HepG2 (cell line): ENCODE data around the gene ZNF687. TPM values are rescaled to one million over a fixed set of nuclear protein-coding genes. Genes with fewer than 3 reads are reported as not detected.

ENCODE experiments used
- CEBPG ChIP-seq: IDR thresholded peaks from 2 replicates; pipeline ENCODE4 v1.6.1; 2016
- IRF2 ChIP-seq: IDR thresholded peaks from 2 replicates; pipeline ENCODE4 v1.6.1; 2018; ENCODE audit warnings: missing genetic modification reagents, missing compliant biosample characterization
- PAF1 ChIP-seq: IDR thresholded peaks from 2 replicates; pipeline ENCODE4 v1.6.1; 2016; ENCODE audit warnings: missing genetic modification reagents, missing compliant biosample characterization
- PRDM10 ChIP-seq: sonication (generic); formaldehyde crosslinking; IDR thresholded peaks from 2 replicates; pipeline ENCODE4 v1.4.0; 2020; ENCODE audit warnings: low read depth, missing genetic modification reagents
- ZBTB10 ChIP-seq: sonication (generic); formaldehyde crosslinking; IDR thresholded peaks from 2 replicates; pipeline ENCODE4 v1.4.0; 2020; ENCODE audit warnings: missing genetic modification reagents, borderline replicate concordance
- ZBTB14 ChIP-seq: sonication (generic); formaldehyde crosslinking; IDR thresholded peaks from 2 replicates; pipeline ENCODE4 v1.4.0; 2020; ENCODE audit warnings: missing genetic modification reagents
- ZNF101 ChIP-seq: sonication (generic); formaldehyde crosslinking; IDR thresholded peaks from 2 replicates; pipeline ENCODE4 v1.4.0; 2020; ENCODE audit warnings: mild to moderate bottlenecking, low read depth, missing genetic modification reagents, borderline replicate concordance
- ZNF510 ChIP-seq: sonication (generic); formaldehyde crosslinking; IDR thresholded peaks from 2 replicates; pipeline ENCODE4 v1.4.0; 2020; ENCODE audit warnings: low read depth, mild to moderate bottlenecking, missing genetic modification reagents
- ZNF609 ChIP-seq: sonication (generic); formaldehyde crosslinking; IDR thresholded peaks from 2 replicates; pipeline ENCODE4 v1.4.0; 2020; ENCODE audit warnings: mild to moderate bottlenecking, missing genetic modification reagents, borderline replicate concordance
- ZNF710 ChIP-seq: sonication (generic); formaldehyde crosslinking; IDR thresholded peaks from 2 replicates; pipeline ENCODE4 v1.5.0; 2020; ENCODE audit warnings: mild to moderate bottlenecking, missing genetic modification reagents, borderline replicate concordance
- ZNF772 ChIP-seq: sonication (generic); formaldehyde crosslinking; IDR thresholded peaks from 2 replicates; pipeline ENCODE4 v1.5.0; 2020; ENCODE audit warnings: mild to moderate bottlenecking, missing genetic modification reagents
- ZNF83 ChIP-seq: sonication (generic); formaldehyde crosslinking; IDR thresholded peaks from 2 replicates; pipeline ENCODE4 v1.4.0; 2020; ENCODE audit warnings: missing genetic modification reagents, mild to moderate bottlenecking, borderline replicate concordance
- polyA plus RNA-seq, 8 experiments: library from polyadenylated mRNA; depleted of rRNA in 3 of 8; stranded (reverse) in 7 of 8; unstranded in 1 of 8; fragments of >200 nt; fragmentation: Illumina TruSeq in 4 of 8; extraction: Trizol in 4 of 8; gene quantifications; 2 replicates each; pipeline versions ENCODE4 v1.2.1 to v1.2.3, GENCODE V29; 2011 to 2016; ENCODE audit warnings: low read depth in 4 of 8, missing spikeins in 1 of 8, mixed read lengths in 1 of 8; ENCODE audit not compliant: insufficient read depth in 1 of 8
- total RNA-seq, 5 experiments: library from RNA; depleted of rRNA; stranded (reverse); fragments of >200 nt; fragmentation: Illumina TruSeq; extraction: Trizol; gene quantifications; 2 replicates each; pipeline ENCODE4 v1.2.3, GENCODE V29; 2016; ENCODE audit warnings: low read depth in 1 of 5

The ZNF687 gene
- total and polyA plus RNA-seq, 2 of the 13 experiments (the other 11 are each of a cell fraction or from before 2014, with no cell fraction given), result 14.1 to 16.5 TPM

GRCh38 chr1:151281969-151282882 is at the start of gene ZNF687 (continued):
- TF ChIP-seq ZNF609 (CRISPR knock-in tag), result no peak
- TF ChIP-seq ZNF101 (CRISPR knock-in tag), result no peak
- no peak; the same call in 1 of the 2 replicates for TF ChIP-seq IRF2 (CRISPR knock-in tag)
- no peak for TF ChIP-seq CEBPG (CRISPR knock-in tag)
- no peak for TF ChIP-seq PAF1 (CRISPR knock-in tag)
- TF ChIP-seq ZBTB14 (CRISPR knock-in tag), result no peak
- TF ChIP-seq ZBTB10, result no peak
- TF ChIP-seq ZNF772, result 0 out of 2 replicates have a peak, but pooled peaks have one; percentile 8
- peak; percentile 34; the same call in 1 of the 2 replicates for TF ChIP-seq ZNF510 (CRISPR knock-in tag)
- TF ChIP-seq ZNF710 (CRISPR knock-in tag), result no peak
- TF ChIP-seq PRDM10, result no peak; the same call in 1 of the 2 replicates
- no peak for TF ChIP-seq ZNF83 (CRISPR knock-in tag)
